Posterior cingulate gyrus (tissue), 11 donors: Measurements from ENCODE around the gene CNTN1.
A peak's percentile ranks its signal among the peaks of the same experiment; 100 is the strongest.

Experiments
- DNase-seq, 10 donors: peaks; one replicate each; pipeline versions ENCODE4 v3.0.0 to v3.0.0-alpha.2; 2020 to 2021; ENCODE audit warnings: mixed read lengths in 3 of 10
- intact Hi-C: fragments of 100-400 bp; cut with DNase I; formaldehyde crosslinking; loops from one replicate; pipeline ENCODE4 v1.15.1; 2023

CNTN1 gene

DNA sequence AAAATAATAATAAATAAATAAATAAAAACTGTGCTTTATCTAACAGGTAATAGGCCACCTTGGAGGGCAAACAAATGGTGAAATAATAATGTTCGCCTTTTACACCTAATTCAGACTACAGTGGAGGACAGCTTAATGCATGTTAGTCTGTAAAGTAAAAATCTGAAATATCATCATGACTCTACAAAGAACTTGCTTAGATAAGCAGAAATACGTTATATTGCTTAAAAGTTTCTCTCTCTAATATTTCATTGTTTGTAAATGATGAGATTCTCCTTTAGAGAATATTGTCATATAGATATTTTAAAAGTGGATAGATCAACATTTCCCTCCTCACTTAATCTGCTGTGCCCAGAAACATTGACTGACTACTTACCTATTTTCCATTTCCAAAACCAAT, 397.2 kb downstream of the CNTN1 start:
- intact Hi-C loops = no loop called here
- no peak for DNase-seq

- DNase-seq = no peak
- intact Hi-C loops = no loop called here
Measured at GRCh38 chr12:41092115-41092514, 399.9 kb downstream of the CNTN1 start.

GRCh38 chr12:41096797-41097196, 404.6 kb downstream of the CNTN1 start:
- DNase-seq = no peak
- intact Hi-C loops = no loop called here

DNA sequence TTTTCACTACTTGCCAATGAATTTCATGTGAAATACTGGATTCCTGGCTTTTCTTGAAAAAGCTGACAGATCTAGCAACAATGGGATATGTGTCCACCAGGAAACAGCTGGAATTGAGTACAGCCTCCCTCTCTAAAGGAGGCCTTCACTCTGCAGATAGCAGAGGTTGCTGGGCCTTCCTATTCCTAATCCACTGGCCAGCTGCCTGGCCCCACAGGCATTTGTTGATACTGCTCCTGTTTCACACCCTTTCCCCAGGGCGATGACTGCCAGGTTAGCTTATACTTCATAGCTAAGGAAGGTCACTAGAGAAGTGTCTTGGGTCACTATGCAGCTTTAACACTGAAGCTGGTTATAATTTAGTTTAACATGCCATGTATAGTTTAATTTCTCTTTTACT, 408.3 kb downstream of the CNTN1 start:
- intact Hi-C loops = no loop called here
- DNase-seq = no peak

- intact Hi-C loops = no loop called here
Measured at GRCh38 chr12:41101806-41102205, 409.6 kb downstream of the CNTN1 start.

DNA sequence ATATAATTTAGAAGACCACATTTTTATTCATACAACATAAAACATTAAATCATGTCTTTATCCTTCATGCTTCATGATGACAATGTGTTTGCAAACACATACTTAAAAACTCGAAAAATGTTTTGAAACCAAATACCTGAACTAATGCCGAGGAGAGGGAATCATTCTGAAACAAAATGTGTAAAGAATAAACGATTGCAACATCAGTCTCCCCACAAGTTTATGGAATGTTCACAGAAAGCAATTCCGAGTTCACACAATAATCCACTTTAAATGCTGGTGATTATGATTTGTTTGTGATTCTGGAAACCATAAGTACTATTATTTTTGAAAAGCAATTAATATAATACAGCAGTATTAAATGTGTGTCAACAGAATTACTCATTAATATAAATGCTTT, 411.4 kb downstream of the CNTN1 start:
- no peak for DNase-seq
- intact Hi-C loops = no loop called here

More at GRCh38 chr12:41101806-41102205, 409.6 kb downstream of the CNTN1 start:
- DNase-seq = no peak

DNA sequence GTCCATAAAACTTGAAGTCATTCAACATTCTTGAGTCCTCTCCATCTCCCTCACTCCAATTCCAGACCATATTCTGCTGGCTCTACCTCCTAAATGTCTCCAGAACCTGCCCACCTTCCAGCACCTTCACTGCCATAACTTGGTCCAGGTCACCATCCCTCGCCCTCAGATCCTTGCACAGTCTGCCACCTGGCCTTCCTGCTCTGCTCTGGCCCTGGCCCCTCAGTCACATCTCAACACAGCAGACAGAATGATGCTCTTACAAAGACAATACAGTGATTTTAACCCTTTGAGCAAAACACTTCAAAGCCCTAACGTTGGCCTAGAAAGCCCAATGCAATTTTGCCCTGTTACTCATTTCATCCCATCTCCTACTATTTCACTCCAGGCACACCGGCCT, 414.1 kb downstream of the CNTN1 start:
- no peak for DNase-seq

GRCh38 chr12:41108032-41108431, 415.8 kb downstream of the CNTN1 start:
- intact Hi-C loops = no loop called here
- DNase-seq = peak in 1 of 10 donors; percentile 9

More for the DNA sequence above, 414.1 kb downstream of the CNTN1 start:
- intact Hi-C loops = no loop called here

GRCh38 chr12:41112903-41113302, 420.7 kb downstream of the CNTN1 start:
- intact Hi-C loops = no loop called here

DNA sequence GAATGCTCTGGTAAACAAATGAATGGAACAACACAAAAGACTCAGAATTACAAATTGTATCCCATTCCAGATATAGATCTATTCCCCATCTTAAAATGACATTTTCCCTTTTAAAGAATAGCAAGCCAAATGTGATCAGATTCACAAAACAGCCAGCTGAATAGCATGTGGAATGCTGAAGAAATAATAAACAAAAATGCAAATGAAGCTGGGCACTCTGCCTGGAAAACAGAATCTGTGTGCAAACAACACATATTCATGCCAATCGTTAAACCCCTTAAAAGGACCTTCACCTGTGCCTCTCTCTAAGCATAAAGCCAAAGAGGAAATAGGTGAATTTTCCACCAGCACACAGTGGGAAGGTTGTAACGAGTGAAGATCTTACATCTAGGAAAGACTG, 428.0 kb downstream of the CNTN1 start:
- intact Hi-C loops = no loop called here
- DNase-seq = no peak

More at GRCh38 chr12:41112903-41113302, 420.7 kb downstream of the CNTN1 start:
- DNase-seq = no peak

GRCh38 chr12:41121374-41121773, 429.1 kb downstream of the CNTN1 start:
- intact Hi-C loops = no loop called here

More at GRCh38 chr12:41121374-41121773, 429.1 kb downstream of the CNTN1 start:
- DNase-seq = no peak
